Activated naive CD4-positive, alpha-beta T cell treated with Interleukin-2 at 50 U/mL for 16 hours (primary cell): ENCODE results near the gene ANKRD29.

ENCODE experiments used
- DNase-seq: peaks from one replicate; pipeline ENCODE4 v3.0.0-alpha.2; 2020

ANKRD29 gene

DNA sequence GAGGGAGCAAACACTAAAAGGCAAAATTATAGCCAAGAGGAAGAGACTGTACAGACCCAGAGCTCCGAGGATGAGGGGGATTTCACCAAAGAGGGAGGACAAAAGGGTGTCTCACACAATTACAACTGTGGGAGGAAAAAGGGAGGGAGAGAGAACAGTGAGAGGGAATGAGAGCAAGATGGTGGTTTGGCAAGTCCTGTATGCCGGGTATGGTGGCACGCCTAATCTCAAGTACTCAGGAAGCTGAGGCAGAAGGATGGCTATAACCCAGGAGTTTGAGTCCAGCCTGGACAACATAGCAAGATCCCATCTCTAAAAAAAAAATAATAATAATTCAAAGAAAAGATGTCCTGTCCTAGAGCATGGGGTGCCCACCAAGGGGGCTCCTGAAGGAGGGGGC is 110.7 kb downstream of the ANKRD29 start:
- DNase-seq = no peak

DNA sequence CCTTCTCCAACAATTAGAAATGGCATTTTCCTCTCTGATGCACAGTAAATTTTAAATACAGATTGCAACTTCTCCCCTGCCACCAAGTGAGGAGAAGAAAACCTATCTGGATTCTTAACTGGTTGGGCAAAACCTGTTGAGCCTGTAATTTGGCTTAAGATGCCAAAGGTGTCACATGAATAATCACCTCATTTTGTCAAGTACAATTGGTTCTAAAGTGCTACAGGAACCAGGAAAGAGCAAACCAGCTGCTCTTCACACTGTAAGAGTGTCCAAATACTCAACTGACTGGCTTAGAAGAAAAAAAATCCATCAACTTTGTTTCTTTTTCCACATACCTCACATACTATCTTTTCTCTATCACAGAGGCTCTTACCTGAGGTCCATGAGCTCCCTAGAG is 111.8 kb downstream of the ANKRD29 start:
- no peak for DNase-seq
